HepG2 (cell line): ENCODE measurements around the gene SSR2. TPM values are rescaled to one million over a fixed set of nuclear protein-coding genes. Genes with fewer than 3 reads are reported as not detected.

Experiments
- BRD4 ChIP-seq: sonication (generic); formaldehyde crosslinking; IDR thresholded peaks from 2 replicates; pipeline ENCODE4 v1.4.0; 2020; ENCODE audit warnings: missing genetic modification reagents
- KLF15 ChIP-seq: sonication (generic); formaldehyde crosslinking; IDR thresholded peaks from 2 replicates; pipeline ENCODE4 v1.8.1; 2023; ENCODE audit warnings: borderline replicate concordance, mild to moderate bottlenecking, inconsistent platforms, missing genetic modification reagents, mixed read lengths
- MBNL3 ChIP-seq: fragments of 250-450 bp; sonication (Bioruptor Pico); conservative IDR thresholded peaks from 2 replicates; pipeline ENCODE4 v1.8.0; 2022; ENCODE audit warnings: mild to moderate bottlenecking, inconsistent platforms
- NR2F6 ChIP-seq, 2 experiments: IDR thresholded peaks; 2 replicates each; pipeline ENCODE4 v1.6.1; 2016; ENCODE audit warnings: antibody characterized with exemption in 1 of 2, mild to moderate bottlenecking in 1 of 2
- RARA ChIP-seq: IDR thresholded peaks from 2 replicates; pipeline ENCODE4 v1.6.1; 2016; ENCODE audit warnings: missing genetic modification reagents, missing compliant biosample characterization
- SKIL ChIP-seq: sonication (generic); formaldehyde crosslinking; IDR thresholded peaks from 2 replicates; pipeline ENCODE4 v1.8.0; 2022; ENCODE audit warnings: missing genetic modification reagents, mild to moderate bottlenecking, moderate library complexity, borderline replicate concordance
- SPEN ChIP-seq: sonication (generic); formaldehyde crosslinking; IDR thresholded peaks from 2 replicates; pipeline ENCODE4 v1.5.1; 2020; ENCODE audit warnings: low read depth, mild to moderate bottlenecking, missing genetic modification reagents
- ZNF230 ChIP-seq: sonication (generic); formaldehyde crosslinking; IDR thresholded peaks from 2 replicates; pipeline ENCODE4 v1.4.0; 2020; ENCODE audit warnings: mild to moderate bottlenecking, missing genetic modification reagents
- ZNF407 ChIP-seq: sonication (generic); formaldehyde crosslinking; IDR thresholded peaks from one replicate; pipeline ENCODE4 v1.5.1; 2020; ENCODE audit warnings: mild to moderate bottlenecking, missing genetic modification reagents; ENCODE audit errors: not compliant biosample characterization
- ZNF552 ChIP-seq: sonication (generic); formaldehyde crosslinking; IDR thresholded peaks from 2 replicates; pipeline ENCODE4 v1.9.0; 2022; ENCODE audit warnings: missing genetic modification reagents, mild to moderate bottlenecking, borderline replicate concordance
- ZNF724P ChIP-seq: sonication (generic); formaldehyde crosslinking; IDR thresholded peaks from 2 replicates; pipeline ENCODE4 v1.8.0; 2022; ENCODE audit warnings: missing genetic modification reagents, borderline replicate concordance
- polyA plus RNA-seq, 8 experiments: library from polyadenylated mRNA; depleted of rRNA in 3 of 8; stranded (reverse) in 7 of 8; unstranded in 1 of 8; fragments of >200 nt; fragmentation: Illumina TruSeq in 4 of 8; extraction: Trizol in 4 of 8; gene quantifications; 2 replicates each; pipeline versions ENCODE4 v1.2.1 to v1.2.3, GENCODE V29; 2011 to 2016; ENCODE audit warnings: low read depth in 4 of 8, missing spikeins in 1 of 8, mixed read lengths in 1 of 8; ENCODE audit not compliant: insufficient read depth in 1 of 8
- total RNA-seq, 5 experiments: library from RNA; depleted of rRNA; stranded (reverse); fragments of >200 nt; fragmentation: Illumina TruSeq; extraction: Trizol; gene quantifications; 2 replicates each; pipeline ENCODE4 v1.2.3, GENCODE V29; 2016; ENCODE audit warnings: low read depth in 1 of 5
- TF ChIP-seq, protein P1 (sequence below): sonication (generic); formaldehyde crosslinking; IDR thresholded peaks from 2 replicates; pipeline ENCODE4 v1.4.0; 2020; ENCODE audit warnings: missing genetic modification reagents, mild to moderate bottlenecking, borderline replicate concordance
- TF ChIP-seq, protein P2 (sequence below): sonication (generic); formaldehyde crosslinking; IDR thresholded peaks from 2 replicates; pipeline ENCODE4 v1.4.0; 2020; ENCODE audit warnings: missing genetic modification reagents

SSR2 gene
- total and polyA plus RNA-seq, 2 of the 13 experiments (the other 11 are each of a cell fraction or from before 2014, with no cell fraction given): 284 to 461 TPM

GRCh38 chr1:156054500-156055280 lies 33.9 kb upstream of the SSR2 start, which contains the start of gene LAMTOR2 (continued):
- TF ChIP-seq, protein P1, sequence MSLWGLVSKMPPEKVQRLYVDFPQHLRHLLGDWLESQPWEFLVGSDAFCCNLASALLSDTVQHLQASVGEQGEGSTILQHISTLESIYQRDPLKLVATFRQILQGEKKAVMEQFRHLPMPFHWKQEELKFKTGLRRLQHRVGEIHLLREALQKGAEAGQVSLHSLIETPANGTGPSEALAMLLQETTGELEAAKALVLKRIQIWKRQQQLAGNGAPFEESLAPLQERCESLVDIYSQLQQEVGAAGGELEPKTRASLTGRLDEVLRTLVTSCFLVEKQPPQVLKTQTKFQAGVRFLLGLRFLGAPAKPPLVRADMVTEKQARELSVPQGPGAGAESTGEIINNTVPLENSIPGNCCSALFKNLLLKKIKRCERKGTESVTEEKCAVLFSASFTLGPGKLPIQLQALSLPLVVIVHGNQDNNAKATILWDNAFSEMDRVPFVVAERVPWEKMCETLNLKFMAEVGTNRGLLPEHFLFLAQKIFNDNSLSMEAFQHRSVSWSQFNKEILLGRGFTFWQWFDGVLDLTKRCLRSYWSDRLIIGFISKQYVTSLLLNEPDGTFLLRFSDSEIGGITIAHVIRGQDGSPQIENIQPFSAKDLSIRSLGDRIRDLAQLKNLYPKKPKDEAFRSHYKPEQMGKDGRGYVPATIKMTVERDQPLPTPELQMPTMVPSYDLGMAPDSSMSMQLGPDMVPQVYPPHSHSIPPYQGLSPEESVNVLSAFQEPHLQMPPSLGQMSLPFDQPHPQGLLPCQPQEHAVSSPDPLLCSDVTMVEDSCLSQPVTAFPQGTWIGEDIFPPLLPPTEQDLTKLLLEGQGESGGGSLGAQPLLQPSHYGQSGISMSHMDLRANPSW: peak; percentile 65; the same call in 1 of the 2 replicates
- TF ChIP-seq KLF15 (CRISPR knock-in tag) (0 out of 2 replicates have a peak, but pooled peaks have one; percentile 27), ZNF552 (peak; percentile 76), RARA (no peak; the same call in 1 of the 2 replicates), ZNF724P (CRISPR knock-in tag) (peak; percentile 51; the same call in 1 of the 2 replicates), BRD4 (CRISPR knock-in tag) (peak; percentile 28; the same call in 1 of the 2 replicates), NR2F6 (IDR thresholded peaks at IDR 0.05) (peak; percentile 39; the same call in 1 of the 2 replicates), NR2F6 (CRISPR knock-in tag; IDR thresholded peaks at IDR 0.05) (peak; percentile 54), ZNF230 (CRISPR knock-in tag) (peak; percentile 64; the same call in 1 of the 2 replicates), ZNF407 (CRISPR knock-in tag) (no peak), MBNL3 (CRISPR knock-in tag) (no peak), SKIL (CRISPR knock-in tag) (no peak), SPEN (peak; percentile 75)
- TF ChIP-seq, protein P2, sequence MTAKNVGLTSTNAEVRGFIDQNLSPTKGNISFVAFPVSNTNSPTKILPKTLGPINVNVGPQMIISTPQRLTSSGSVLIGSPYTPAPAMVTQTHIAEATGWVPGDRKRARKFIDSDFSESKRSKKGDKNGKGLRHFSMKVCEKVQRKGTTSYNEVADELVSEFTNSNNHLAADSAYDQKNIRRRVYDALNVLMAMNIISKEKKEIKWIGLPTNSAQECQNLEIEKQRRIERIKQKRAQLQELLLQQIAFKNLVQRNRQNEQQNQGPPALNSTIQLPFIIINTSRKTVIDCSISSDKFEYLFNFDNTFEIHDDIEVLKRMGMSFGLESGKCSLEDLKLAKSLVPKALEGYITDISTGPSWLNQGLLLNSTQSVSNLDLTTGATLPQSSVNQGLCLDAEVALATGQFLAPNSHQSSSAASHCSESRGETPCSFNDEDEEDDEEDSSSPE (CRISPR knock-in tag): peak; percentile 86
